ENCODE data around the gene ILK. TPM values are rescaled to one million over a fixed set of nuclear protein-coding genes. Genes with fewer than 3 reads are reported as not detected.

The ILK gene
- 150 TPM for polyA plus RNA-seq (ENCODE audit: insufficient read length)

DNA sequence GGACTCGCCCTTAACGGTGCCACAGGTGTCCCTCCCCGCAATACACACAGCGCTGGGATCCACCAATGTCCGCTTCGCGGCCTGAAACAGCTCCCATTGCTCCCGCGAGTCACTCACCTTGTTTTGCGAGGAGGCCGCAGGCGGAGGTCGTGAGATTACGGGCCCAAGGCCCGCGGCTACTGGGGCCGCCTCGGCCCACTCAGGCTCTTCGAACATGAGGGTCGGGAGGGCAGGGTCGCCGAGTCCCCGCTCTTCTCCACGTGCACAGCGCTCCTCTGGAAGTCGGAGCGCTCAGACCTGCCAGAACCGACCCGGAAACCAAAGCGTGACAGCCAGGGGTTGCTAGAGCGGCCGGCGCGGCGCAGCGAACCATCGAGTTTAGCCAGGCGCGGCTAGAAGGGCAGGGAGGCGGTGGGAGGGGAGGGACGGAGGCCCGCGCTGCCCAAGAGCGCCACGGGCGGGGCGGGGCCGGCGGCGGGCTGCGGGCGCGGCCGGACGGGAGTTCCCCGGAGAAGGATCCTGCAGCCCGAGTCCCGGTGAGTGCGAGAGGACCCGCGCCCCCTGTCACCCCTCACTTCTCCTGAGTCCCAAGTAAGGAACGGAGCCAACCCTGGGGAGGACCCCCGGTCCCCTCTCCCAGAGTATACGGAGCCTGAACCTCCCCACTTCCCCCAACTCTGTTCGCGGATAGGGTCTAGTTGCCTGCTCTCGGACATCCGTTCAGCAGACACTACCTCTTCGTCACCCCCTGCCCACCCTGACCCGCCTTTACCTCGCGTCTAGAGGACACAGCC lies at the start of gene ILK, which contains the start of gene RRP8:
ILK (plus strand) TSS at position 488 of the 794 bp plus-strand sequence. CDS start 498 bp downstream, outside the sequence.
RRP8 (minus strand) TSS at position 330 of the 794 bp plus-strand sequence; CDS start at position 216, 114 bp downstream.
- DNase-seq (ENCODE audit: low read depth), result peak; percentile 72

DNA sequence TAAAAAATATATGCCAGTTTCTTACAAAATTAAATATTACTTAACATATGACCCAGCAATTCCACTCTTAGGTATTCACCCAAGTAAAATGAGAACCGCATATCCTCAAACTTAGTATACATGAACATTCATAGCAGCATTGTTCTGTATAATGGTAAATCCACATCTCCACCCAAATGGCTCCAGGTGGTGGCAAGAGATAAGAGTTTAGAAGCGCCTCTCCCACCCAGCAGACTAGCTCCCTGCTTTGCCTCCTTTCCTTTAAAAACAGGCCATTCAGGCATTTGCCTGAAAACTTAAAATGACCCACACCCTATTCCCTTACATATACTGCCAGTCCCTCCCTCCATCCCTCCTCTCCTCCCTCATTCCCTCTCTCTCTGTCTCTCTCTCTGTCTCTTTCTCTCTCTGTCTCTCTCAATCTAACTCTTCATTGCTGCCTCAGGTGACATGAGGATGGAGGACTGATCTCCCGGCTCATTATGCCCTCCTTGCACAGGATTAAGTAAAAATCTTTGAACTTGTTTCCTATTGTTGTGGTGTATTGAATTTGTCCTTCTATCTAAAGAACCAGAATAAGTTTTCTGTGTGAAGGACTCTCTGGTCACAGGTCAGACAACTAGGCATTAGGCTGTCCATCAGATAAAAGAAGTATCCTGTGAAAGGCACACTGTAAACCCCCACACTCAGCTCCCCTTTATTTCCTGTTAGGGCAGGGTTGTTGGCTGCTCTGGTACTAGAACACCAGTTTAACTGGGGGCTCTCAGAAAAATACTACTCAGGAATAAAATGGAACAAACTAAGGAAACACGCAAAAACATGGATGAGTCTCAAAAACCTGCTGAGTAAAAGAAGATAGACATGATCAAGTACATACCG lies 48.5 kb upstream of the ILK start:
- DNase-seq (ENCODE audit: low read depth), result no peak

DNA sequence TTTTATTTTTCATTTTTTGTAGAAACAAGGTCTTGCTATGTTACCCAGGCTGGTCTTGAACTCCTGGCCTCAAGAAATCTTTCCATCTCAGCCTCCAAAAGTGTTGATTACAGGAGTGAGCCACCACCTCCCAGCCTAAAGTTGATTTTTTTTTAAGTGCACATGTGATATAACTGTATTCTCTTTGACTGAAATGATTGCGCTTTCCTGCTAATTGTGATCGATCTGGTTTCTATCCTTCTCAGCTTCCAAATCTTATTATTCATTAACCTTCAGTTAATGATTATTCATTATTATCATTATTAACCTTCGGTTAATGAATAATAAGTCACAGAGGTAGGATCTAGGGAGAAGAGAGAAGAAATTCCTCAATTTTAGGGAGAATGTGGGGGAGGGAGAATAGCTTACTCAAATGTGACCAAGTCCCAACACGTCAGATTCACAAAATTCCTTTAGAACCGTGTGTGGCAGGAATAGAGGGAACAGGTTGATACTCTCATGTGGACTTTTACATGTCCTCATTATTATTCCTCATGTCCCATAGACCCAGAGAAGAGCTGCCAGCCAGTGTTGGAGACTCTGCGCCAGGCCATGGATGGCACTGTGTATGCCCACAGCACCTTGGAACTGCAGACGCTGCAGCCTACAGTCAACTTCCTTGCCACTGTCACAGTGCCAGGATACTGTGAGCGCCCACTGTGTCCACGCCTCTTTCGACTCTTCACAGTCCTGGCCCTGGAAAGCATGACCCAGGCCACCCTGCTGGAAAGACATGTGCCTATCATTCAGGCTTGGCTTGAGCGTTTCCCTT lies 47.2 kb upstream of the ILK start:
- DNase-seq (ENCODE audit: low read depth), result no peak

DNA sequence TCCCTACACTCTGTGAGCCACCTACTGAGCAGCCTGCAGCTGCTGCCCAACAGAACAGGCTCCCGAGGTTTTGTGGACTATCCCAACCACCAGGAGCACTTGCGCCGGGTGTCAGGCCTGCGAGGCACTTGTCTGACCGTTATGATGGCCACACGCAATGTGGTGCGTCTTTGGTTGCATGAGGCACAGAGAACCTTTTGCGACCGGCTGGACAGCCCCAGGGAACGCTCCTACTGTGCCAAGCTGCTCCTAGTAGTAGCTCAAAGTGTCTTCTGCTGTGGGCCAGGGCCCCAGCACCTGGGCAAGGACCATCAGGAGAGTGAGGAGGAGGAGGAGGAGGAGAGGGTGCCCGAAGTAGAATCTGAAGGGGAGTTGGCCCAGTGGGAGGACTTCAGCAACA lies 46.5 kb upstream of the ILK start:
- DNase-seq (ENCODE audit: low read depth), result no peak

DNA sequence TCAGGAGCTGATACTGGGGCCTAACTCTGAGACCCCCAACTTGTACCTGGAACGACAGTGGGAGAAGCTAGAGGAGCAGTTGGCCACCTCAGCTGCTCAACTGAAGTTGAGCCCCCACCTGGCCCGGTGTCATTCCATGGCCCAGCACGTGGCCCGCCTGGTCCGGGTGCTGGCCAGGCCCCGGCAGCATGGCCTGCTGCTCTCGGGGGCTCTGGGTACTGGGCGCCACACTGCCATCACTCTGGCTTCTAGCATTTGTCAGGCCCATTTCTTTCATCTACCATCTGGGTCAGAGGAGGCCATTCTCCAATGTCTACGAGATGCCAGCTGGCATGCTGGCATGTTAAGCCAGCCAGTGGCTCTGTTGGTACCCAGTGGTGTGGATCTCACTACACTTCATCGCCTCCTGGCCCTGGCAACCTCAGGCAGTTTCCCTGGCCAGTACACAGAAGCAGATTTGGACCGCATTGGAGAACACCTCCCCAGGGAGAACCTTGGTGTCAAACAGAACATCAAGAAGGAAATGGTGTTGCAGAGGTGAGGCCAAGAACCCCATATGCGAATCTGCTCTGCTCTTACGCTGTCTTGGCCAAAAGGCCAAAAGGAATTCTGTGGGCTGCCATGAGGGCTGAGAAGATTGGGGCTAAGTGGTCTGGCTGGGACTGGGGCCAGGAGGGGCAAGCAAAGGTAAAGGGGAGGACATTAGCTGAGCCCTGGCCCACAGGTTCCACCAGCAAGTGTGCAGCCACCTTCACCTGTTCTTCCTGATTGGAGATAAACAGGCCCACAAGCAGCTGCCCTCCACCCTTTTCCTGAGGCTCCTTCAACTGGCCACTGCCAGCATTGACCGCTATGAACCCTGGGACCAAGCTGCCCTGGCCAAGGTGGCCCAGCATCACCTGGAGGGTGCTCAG lies 45.6 kb upstream of the ILK start:
- no peak for DNase-seq (ENCODE audit: low read depth)

DNA sequence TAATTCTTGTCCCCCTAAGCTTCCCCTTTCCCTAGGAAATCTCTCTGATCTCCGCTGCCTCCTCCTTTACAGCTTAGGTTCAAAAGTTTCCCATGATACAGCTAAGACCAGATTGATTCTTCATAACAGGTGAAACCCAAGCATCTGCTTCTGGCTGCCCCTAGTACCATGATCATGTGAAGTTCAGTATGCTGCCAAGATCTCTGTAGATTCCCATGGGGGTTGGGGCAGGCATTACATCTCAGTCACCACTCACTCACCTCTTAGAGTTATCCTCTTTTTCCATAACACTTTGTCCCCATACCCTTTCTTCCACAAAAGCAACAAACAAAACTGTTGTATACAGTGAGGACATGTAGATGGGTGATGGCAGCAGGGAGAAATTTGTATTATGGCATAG lies 44.2 kb upstream of the ILK start:
- DNase-seq (ENCODE audit: low read depth), result no peak

DNA sequence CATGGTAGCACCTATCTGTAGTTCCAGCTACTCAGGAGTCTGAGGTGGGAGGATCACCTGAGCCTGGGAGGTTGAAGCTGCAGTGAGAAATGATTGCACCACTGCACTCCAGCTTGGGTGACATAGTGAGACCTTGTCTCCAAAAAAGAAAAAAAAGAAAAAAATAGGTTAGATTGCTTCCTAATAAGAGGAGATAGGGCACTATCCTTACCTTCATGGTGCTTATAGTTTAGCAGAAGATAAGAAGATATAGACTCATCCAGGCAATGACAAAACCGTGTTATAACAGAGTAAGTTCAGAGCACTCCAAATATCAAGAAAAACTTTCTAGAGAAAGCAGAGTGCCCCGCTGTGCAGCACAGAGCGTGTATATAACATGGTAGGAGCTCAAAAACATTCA lies 42.3 kb upstream of the ILK start:
- DNase-seq (ENCODE audit: low read depth), result no peak

DNA sequence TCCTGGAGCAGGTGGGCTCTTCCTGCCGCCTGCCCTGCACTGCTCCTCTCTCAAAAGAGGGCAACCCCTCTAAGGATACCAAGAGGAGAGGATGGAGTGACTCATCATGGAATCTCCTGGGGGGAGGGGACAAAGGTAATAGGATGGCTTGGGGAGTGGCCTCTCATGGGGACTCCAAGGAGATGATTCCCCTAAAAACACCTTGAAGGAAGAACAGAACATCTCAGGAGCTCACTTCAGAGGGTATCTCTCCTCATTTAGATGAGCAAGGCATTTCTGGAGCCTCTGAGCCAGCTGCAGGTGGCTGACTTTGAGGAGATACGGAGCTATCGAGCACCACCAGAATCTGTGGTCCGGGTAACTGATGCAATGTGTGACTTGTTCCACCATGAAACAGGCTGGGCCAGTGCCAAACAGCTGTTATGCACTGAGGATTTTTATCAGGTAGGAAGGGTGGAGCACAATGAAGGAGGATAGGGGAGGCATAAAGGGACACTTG lies 40.4 kb upstream of the ILK start:
- no peak for DNase-seq (ENCODE audit: low read depth)

DNA sequence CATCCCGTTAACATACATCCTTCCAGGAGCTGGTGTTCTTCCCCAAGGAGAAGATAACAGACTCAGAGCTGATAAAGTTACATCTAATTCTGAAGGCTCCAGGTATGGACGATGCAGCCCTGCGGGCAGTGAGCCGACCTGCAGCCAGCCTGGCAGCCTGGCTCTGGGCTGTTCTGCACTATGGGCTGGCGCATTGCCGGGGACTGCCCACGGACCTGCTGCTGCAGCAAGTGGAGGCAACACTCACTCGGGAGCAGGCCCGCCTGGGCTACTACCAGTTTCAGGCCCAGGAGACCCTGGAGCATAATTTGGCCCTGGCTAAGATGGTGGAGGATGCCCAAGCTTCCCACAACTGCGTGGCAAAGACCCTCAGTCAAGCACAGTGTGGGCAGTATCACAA lies 39.9 kb upstream of the ILK start:
- DNase-seq (ENCODE audit: low read depth), result no peak

DNA sequence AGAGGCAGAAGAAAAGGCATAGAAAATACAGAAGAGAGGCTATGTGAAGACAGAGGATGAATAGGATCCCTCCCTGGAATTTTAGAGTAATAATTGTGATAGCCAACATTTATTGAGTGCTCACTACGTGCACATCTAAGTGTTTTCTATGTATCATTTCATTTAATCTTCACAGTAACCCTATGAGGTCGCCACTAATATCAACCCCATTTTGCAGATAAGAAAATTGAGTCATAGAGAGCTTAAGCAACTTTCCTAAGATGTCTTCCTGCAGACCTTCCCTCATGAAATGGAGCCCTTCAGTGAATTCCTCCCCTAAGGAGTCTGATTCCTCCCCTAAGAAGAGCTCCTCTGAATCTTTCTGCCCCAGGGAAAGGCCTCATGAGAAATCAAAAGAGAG lies 38.2 kb upstream of the ILK start:
- no peak for DNase-seq (ENCODE audit: low read depth)

DNA sequence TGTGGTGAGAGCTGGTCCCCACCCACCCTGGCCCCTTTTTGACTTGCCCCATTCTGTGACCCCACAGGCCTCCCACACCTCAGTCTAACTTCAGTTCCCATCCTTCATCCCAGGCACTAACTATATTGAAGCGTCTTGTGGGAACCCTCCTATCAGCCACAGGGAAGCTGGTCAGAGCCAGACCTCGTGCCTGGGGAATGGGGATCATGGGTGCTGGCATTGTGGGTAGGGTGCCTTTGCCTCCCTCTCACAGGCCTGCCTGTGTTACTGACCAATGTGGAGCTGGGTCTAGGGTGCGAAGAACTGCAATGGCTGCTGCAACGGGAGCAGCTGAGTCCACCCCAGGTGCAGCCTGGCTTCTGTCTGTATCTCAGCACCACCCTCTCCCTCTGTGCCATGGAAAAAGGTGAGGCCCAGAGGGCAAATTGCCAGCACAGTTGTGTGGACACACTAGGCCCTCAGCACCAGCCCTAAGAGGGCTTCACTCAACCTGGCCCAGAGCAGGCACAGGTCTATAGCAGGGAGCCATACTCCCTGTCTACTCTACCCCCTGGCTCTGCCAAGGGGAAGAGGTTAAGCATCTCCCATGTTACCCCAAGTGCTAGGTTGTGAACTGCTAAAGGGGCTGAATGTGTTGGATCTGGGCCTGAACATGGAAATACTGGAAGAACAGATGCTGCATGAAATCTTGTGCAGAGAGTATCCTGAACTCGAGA lies 37.4 kb upstream of the ILK start:
- DNase-seq (ENCODE audit: low read depth), result no peak

DNA sequence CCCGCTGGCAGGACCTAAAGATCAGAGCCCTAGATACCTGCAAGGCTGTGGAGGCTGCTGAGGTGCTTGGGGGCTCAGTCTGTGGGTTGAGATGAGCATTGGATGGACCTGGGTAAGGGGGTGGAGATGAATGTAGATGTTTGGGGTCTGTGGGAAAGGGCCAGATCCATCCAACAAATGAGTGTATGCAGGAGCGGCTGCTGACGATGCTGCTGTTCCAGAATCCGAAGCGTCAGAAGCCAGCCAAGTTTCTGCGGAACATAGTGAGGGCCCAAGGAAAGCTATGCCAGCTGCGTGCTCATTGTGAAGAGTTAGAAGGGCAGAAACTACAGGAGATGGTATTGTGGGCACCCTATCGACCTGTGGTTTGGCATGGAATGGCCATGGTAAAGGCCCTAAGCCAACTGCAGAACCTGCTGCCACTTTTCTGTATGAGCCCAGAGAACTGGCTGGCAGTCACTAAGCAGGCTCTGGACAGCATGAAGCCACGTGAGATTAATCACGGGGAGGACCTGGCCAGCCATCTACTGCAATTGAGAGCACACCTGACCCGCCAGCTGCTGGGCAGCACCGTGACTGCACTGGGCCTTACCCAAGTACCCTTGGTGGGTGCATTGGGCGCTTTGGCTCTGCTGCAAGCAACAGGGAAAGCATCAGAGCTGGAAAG lies 36.7 kb upstream of the ILK start:
- DNase-seq (ENCODE audit: low read depth), result no peak

DNA sequence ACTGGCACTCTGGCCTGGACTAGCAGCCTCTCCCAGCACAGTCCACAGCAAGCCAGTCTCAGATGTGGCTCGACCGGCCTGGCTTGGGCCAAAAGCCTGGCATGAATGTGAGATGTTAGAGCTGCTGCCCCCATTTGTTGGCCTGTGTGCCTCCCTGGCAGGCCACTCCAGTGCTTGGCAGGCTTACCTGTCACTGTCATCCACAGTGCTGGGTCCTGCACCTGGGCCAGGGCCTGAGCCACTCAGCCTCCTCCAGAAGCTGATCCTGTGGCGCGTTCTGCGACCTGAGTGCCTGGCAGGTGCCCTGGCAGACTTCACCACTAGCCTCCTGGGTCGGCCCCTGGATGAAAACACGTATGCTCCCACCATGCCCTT lies 36.2 kb upstream of the ILK start:
- no peak for DNase-seq (ENCODE audit: low read depth)

DNA sequence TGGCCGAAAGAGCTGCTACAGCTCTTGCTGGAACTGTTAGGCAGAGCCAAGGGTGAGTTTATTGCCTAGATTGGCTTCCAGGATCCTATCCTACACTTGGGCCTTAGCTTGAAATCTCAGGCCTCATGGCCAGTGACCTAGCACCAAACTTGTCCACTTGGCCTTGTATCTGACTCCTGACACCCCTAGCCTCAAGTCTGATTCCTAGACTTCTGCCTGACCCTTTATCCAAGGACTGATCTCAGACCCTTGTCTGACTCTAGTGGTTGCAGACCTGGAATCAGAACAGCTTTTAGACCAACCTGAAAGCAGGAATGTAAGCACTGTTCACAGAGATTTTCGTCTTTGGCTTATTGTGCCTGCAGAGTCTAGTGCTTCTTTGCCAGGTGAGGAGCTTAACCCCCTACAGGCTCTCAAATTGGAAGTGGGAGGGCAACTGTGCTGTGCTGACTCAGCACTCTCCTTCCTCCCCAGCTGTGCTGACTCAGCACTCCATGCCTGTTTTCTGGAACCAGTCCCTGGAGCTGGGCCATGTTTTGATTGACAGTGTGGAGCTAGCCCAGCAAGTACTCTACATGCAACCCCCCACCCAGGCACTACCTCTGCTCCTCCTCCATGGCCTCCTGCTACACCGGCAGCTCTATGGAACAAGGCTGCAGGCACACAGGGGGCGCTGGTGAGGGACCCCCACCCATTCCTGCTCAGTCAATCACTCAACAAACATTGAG lies 35.2 kb upstream of the ILK start:
- peak; percentile 28 for DNase-seq (ENCODE audit: low read depth)

DNA sequence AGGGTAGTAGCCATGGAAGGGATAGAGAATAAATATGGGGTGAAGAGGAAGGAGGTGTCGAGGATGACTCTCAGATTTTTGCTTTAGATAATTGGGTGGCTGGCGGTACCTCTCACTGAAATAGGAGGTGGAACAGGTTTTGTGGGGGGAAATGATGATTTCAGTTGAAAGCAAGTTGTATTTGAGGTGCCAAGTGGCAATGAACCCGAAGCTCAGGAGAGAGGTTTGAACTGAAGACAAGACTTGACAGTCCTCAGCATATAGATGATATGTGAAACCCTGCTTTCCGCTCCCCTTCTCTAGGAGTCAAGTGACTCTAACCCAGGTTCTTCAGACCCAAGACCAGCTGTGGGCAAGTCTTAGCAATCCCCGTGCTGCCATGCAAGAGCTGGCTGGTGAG lies 33.9 kb upstream of the ILK start:
- DNase-seq (ENCODE audit: low read depth), result no peak

DNA sequence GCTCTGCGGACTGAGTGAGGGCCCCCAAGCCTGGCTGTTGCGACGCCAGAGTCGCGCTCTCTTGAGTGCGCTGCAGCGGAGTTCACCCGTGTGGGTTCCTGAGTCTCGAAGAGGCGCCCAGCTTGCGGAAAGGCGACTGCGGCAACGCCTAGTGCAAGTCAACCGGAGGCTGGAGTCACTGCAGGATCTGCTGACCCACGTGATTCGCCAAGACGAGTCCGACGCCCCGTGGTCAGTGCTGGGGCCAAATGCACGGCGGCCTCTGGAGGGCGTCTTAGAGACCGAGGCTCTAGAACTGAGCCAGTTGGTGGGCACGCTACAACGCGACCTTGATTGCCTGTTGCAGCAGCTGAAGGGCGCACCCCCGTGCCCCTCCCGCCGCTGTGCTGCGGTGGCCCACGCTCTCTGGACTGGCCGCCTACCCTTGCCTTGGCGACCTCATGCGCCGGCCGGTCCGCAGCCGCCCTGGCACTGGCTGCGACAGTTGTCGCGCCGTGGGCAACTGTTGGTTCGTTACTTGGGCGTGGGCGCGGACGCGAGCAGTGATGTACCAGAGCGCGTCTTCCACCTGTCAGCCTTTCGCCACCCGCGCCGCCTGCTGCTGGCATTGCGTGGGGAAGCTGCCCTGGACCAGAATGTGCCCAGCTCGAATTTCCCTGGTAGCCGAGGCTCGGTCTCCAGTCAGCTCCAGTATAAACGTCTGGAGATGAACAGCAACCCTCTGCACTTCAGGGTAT lies 32.7 kb upstream of the ILK start:
- DNase-seq (ENCODE audit: low read depth), result no peak

DNA sequence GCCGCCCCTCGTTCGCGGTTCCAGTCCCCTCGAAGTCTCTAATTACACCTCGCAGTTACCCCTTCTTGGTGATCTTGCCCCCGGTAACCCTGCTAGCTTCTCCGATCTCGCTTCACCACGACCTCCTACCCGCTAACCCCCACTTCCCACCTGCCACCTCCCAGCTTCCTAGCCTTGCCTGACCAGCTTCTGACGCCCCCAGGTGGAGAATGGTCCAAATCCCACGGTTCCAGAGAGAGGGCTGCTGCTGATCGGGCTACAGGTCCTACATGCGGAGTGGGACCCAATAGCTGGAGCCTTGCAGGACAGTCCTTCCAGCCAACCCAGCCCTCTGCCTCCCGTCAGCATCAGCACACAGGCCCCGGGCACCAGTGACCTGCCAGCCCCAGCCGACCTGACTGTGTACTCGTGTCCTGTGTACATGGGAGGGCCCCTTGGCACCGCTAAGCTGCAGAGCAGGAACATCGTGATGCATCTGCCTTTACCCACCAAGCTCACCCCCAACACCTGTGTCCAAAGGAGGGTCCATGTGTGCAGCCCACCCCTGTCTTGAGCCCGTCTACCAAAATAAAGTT lies 32.1 kb upstream of the ILK start:
- no peak for DNase-seq (ENCODE audit: low read depth)

DNA sequence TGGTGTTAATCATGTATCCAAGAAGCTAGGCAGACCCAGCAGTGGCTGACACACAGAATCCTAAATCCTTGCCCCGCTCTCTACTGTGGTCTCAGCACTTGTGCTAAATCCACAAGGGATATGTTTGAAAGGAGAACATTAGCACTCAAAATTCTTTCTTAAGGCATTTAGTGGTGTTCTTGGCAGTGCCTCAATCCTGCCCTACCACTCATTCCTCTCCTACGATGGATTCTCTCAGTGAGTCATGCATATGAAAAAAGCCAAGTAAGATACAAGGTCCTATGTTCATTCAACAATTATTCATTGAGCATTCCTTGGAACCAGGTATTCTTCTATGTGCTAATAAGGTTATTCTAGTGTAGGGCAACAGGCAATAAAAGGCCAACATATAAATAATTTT lies 31.4 kb upstream of the ILK start:
- no peak for DNase-seq (ENCODE audit: low read depth)
